Gastrocnemius medialis (tissue), 4 donors: ENCODE results near the gene UBE2QL1. TPM values are rescaled to one million over a fixed set of nuclear protein-coding genes. Genes with fewer than 3 reads are reported as not detected.

ENCODE experiments used
- ATAC-seq, 2 donors: fragments of 150-250 bp; one replicate each; pipeline ENCODE4 v1.9.1; 2016
- DNase-seq, 2 donors: peaks; one replicate each; pipeline ENCODE4 v3.0.0-alpha.2; 2019
- H3K27ac ChIP-seq, 4 donors: fragments of 200-600 bp; sonication (generic); 1 replicate in 1 of 4; 2 replicates in 3 of 4; pipeline ENCODE4 v1.5.1; 2016 to 2018; ENCODE audit warnings: mild to moderate bottlenecking in 2 of 4, moderate library complexity in 1 of 4
- H3K27me3 ChIP-seq, 3 donors: fragments of 200-600 bp; sonication (generic) in 2 of 3; 1 replicate in 1 of 3; 2 replicates in 2 of 3; pipeline versions ENCODE4 v1.5.1 to v1.6.0; 2016 to 2019; ENCODE audit warnings: mild to moderate bottlenecking in 1 of 3, moderate library complexity in 1 of 3
- H3K36me3 ChIP-seq, 2 donors: fragments of 200-600 bp; sonication (generic) in 1 of 2; one replicate each; pipeline ENCODE4 v1.5.1; 2017 to 2018
- H3K4me1 ChIP-seq, 2 donors: fragments of 200-600 bp; sonication (generic) in 1 of 2; one replicate each; pipeline ENCODE4 v1.5.1; 2016 to 2017; ENCODE audit warnings: mild to moderate bottlenecking in 2 of 2
- H3K4me3 ChIP-seq, 4 donors: fragments of 200-600 bp; sonication (generic) in 3 of 4; 1 replicate in 1 of 4; 2 replicates in 3 of 4; pipeline ENCODE4 v1.5.1; 2016 to 2019; ENCODE audit warnings: mild to moderate bottlenecking in 2 of 4
- H3K9me3 ChIP-seq, 3 donors: fragments of 200-600 bp; sonication (generic) in 2 of 3; 1 replicate in 1 of 3; 2 replicates in 2 of 3; pipeline ENCODE4 v1.5.1; 2016 to 2019
- CTCF ChIP-seq, 5 experiments: fragments of 450-650 bp in 3 of 5; fragments of 200-600 bp in 2 of 5; sonication (generic) in 2 of 5; IDR thresholded peaks in 4 of 5; conservative IDR thresholded peaks in 1 of 5; 1 replicate in 4 of 5; 2 replicates in 1 of 5; pipeline ENCODE4 v1.5.1; 2016 to 2019; ENCODE audit warnings: antibody characterized with exemption in 5 of 5, mild to moderate bottlenecking in 3 of 5, moderate library complexity in 3 of 5
- POLR2A ChIP-seq, 2 donors: fragments of 450-650 bp; IDR thresholded peaks; one replicate each; pipeline ENCODE4 v1.6.1; 2017; ENCODE audit warnings: antibody characterized with exemption in 2 of 2, mild to moderate bottlenecking in 2 of 2, moderate library complexity in 2 of 2
- in situ Hi-C, 4 donors: fragments of 200-750 bp; cut with MboI; loops; one replicate each; pipeline versions ENCODE4 v1.15.0 to v1.8.0; 2017; ENCODE audit warnings: low sequenced_read_pairs in 4 of 4
- intact Hi-C: fragments of 100-400 bp; cut with DNase I; formaldehyde crosslinking; loops from one replicate; pipeline ENCODE4 v1.15.1; 2023; ENCODE audit warnings: low total_unique reads
- total RNA-seq, 4 donors: library from RNA; depleted of rRNA; stranded (reverse); fragments of >200 nt; gene quantifications; one replicate each; pipeline versions ENCODE4 v1.1.0 to v1.2.3, GENCODE V29; 2016

Gene UBE2QL1
- total RNA-seq, 4 donors from 2014 or later: 48.8 to 150 (median 67.0) TPM

- no peak for TF ChIP-seq CTCF (IDR thresholded peaks at IDR 0.05 in 4 of 5, conservative IDR thresholded peaks at IDR 0.05 in 1 of 5)
- TF ChIP-seq POLR2A (IDR thresholded peaks at IDR 0.05): no peak
- Histone ChIP-seq H3K36me3 (no peaks in the 10 kb centered on the region), H3K27me3 (no peaks in the 10 kb centered on the region), H3K4me1 (peaks cover 8 to 13% of the 10 kb centered on the region in 2 donors), H3K4me3 (no peak overlapping the region), H3K9me3 (no peaks in the 10 kb centered on the region), H3K27ac (peak overlapping the region; percentile 59 to 73 (median 70))
- DNase-seq: no peak
- intact Hi-C loops (no loop called here), in situ Hi-C loops (no loop called here)
- no peak for ATAC-seq
These were observed 17.2 kb upstream of the UBE2QL1 start for GRCh38 chr5:6431214-6432195.

GRCh38 chr5:6432206-6432605 lies 16.5 kb upstream of the UBE2QL1 start:
- intact Hi-C loops (no loop called here), in situ Hi-C loops (no loop called here)
- Histone ChIP-seq H3K36me3 (no peaks in the 10 kb centered on the region), H3K27me3 (no peaks in the 10 kb centered on the region), H3K4me1 (peaks cover 8 to 13% of the 10 kb centered on the region in 2 donors), H3K9me3 (no peaks in the 10 kb centered on the region), H3K27ac (no peak overlapping the region), H3K4me3 (no peak overlapping the region)
- DNase-seq (no peak), ATAC-seq (no peak)
- TF ChIP-seq CTCF (IDR thresholded peaks at IDR 0.05 in 4 of 5, conservative IDR thresholded peaks at IDR 0.05 in 1 of 5) (no peak), POLR2A (IDR thresholded peaks at IDR 0.05) (no peak)

GRCh38 chr5:6434731-6435130 lies 13.9 kb upstream of the UBE2QL1 start:
- no peak for ATAC-seq
- TF ChIP-seq POLR2A (IDR thresholded peaks at IDR 0.05) (no peak), CTCF (IDR thresholded peaks at IDR 0.05 in 4 of 5, conservative IDR thresholded peaks at IDR 0.05 in 1 of 5) (no peak)
- Histone ChIP-seq H3K36me3 (no peaks in the 10 kb centered on the region), H3K4me3 (no peak overlapping the region), H3K4me1 (peaks cover 8 to 13% of the 10 kb centered on the region in 2 donors), H3K9me3 (no peaks in the 10 kb centered on the region), H3K27ac (no peak overlapping the region), H3K27me3 (no peaks in the 10 kb centered on the region)
- intact Hi-C loops (no loop called here), in situ Hi-C loops (no loop called here)
- no peak for DNase-seq

GRCh38 chr5:6435356-6435755 lies 13.3 kb upstream of the UBE2QL1 start:
- DNase-seq (peak in 1 of 2 donors; percentile 42), ATAC-seq (peak in 1 of 2 donors; percentile 43)
- Histone ChIP-seq H3K36me3 (no peaks in the 10 kb centered on the region), H3K27me3 (no peaks in the 10 kb centered on the region), H3K9me3 (no peaks in the 10 kb centered on the region), H3K27ac (no peak overlapping the region), H3K4me3 (no peak overlapping the region), H3K4me1 (peaks cover 8 to 13% of the 10 kb centered on the region in 2 donors)
- intact Hi-C loops: no loop called here
- in situ Hi-C loops: no loop called here
- TF ChIP-seq POLR2A (IDR thresholded peaks at IDR 0.05) (no peak), CTCF (IDR thresholded peaks at IDR 0.05 in 4 of 5, conservative IDR thresholded peaks at IDR 0.05 in 1 of 5) (peak in 4 of 5 experiments; percentile 6 to 41 (median 22))
